ENCODE data around the gene INPP5E.
A peak's percentile ranks its signal among the peaks of the same experiment; 100 is the strongest.

The INPP5E gene

GRCh38 chr9:136437430-136437829 is 2.2 kb downstream of the INPP5E start (continued):
- TF ChIP-seq, protein P1, sequence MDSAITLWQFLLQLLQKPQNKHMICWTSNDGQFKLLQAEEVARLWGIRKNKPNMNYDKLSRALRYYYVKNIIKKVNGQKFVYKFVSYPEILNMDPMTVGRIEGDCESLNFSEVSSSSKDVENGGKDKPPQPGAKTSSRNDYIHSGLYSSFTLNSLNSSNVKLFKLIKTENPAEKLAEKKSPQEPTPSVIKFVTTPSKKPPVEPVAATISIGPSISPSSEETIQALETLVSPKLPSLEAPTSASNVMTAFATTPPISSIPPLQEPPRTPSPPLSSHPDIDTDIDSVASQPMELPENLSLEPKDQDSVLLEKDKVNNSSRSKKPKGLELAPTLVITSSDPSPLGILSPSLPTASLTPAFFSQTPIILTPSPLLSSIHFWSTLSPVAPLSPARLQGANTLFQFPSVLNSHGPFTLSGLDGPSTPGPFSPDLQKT (IDR thresholded peaks at IDR 0.05; ENCODE audit: borderline replicate concordance, low read depth, low read length): no peak
- TF ChIP-seq, protein P2, sequence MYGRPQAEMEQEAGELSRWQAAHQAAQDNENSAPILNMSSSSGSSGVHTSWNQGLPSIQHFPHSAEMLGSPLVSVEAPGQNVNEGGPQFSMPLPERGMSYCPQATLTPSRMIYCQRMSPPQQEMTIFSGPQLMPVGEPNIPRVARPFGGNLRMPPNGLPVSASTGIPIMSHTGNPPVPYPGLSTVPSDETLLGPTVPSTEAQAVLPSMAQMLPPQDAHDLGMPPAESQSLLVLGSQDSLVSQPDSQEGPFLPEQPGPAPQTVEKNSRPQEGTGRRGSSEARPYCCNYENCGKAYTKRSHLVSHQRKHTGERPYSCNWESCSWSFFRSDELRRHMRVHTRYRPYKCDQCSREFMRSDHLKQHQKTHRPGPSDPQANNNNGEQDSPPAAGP (tag by site-specific recombination; IDR thresholded peaks at IDR 0.05): 0 out of 2 replicates have a peak, but pooled peaks have one; percentile 33

GRCh38 chr9:136436055-136436634 is 3.5 kb downstream of the INPP5E start:
- TF ChIP-seq GLIS1 (tag by site-specific recombination; IDR thresholded peaks at IDR 0.05) (no peak), ZSCAN16 (tag by site-specific recombination; IDR thresholded peaks at IDR 0.05) (no peak), ZNF280C (tag by site-specific recombination; IDR thresholded peaks at IDR 0.05) (no peak), SP7 (tag by site-specific recombination; IDR thresholded peaks at IDR 0.05) (no peak), ZNF548 (tag by site-specific recombination; IDR thresholded peaks at IDR 0.05) (no peak), ZNF394 (tag by site-specific recombination; IDR thresholded peaks at IDR 0.05; ENCODE audit: borderline replicate concordance) (no peak)
- no peak overlapping the region for H3K4me3 ChIP-seq (ENCODE audit: low read depth, low read length)
- H3K36me3 ChIP-seq (ENCODE audit: control insufficient read depth in 2 of 2, insufficient read depth in 1 of 2, low read length in 2 of 2): peaks cover 0 to 69% of the 10 kb centered on the region in 2 experiments; a peak in 2 of 3 replicates
- H3K4me1 ChIP-seq (ENCODE audit: control insufficient read depth, insufficient read depth, low read length): 0 out of 2 replicates have a peak, but pooled peaks cover 2% of the 10 kb centered on the region
- H3K27ac ChIP-seq (ENCODE audit: extremely low read depth, low read depth, low read length): no peak overlapping the region
- POLR2A ChIA-PET: interaction anchor here (1.0 to 1.7 kb wide), 2 partner anchors 11 to 73 kb away, joined by 3 to 6 read pairs; no protein-coding TSS in a partner anchor
- CTCF ChIA-PET: interaction anchor here (0.6 to 1.1 kb wide), 3 partner anchors 17 to 50 kb away, joined by 4 read pairs; no protein-coding TSS in a partner anchor
- no peaks in the 10 kb centered on the region for H3K9me3 ChIP-seq (ENCODE audit: control insufficient read depth, insufficient read depth, low read depth, low read length)

DNA sequence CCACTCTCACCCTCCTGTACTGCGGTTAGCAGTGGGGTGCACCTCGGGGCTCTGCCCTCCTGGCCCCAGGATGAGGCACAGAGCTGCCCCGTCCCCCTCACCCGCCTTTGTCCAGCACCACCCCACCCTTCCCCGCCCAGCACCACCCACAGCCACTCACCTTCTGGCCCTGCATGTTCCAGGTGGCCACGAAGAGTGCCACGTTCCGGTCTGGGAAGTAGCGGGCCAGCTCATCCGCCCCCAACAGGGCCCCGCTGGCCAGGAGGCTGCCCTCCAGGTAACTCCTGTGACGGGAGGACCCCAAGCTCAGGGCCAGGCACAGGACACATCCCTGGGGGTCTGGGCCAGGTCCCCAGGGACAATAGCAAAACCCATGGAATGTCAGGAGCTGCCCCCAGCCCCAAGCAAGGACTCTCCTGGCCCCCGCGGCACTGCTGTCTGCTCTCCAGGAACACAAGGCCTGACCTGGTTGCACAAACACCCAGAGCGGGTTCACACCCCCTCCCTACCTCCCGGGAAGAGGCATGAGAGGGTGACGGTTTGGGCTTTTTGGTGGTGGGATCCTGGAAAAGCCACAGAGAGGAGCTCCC is 5.0 kb downstream of the INPP5E start:
- Histone ChIP-seq H3K27ac (ENCODE audit: extremely low read depth, low read depth, low read length) (no peak overlapping the region), H3K4me1 (ENCODE audit: control insufficient read depth, insufficient read depth, low read length) (no peaks in the 10 kb centered on the region), H3K4me3 (ENCODE audit: low read depth, low read length) (no peak overlapping the region), H3K36me3 (ENCODE audit: control insufficient read depth in 2 of 2, insufficient read depth in 1 of 2, low read length in 2 of 2) (peaks cover 0 to 74% of the 10 kb centered on the region in 2 experiments; a peak in 2 of 3 replicates), H3K9me3 (ENCODE audit: control insufficient read depth, insufficient read depth, low read depth, low read length) (no peaks in the 10 kb centered on the region)
- TF ChIP-seq ZNF248 (tag by site-specific recombination; IDR thresholded peaks at IDR 0.05) (no peak), ZFHX2 (tag by site-specific recombination; conservative IDR thresholded peaks at IDR 0.05) (no peak), OSR2 (tag by site-specific recombination; IDR thresholded peaks at IDR 0.05) (no peak), ZNF501 (tag by site-specific recombination; IDR thresholded peaks at IDR 0.05) (no peak), ZNF350 (tag by site-specific recombination; IDR thresholded peaks at IDR 0.05) (no peak), ZNF768 (tag by site-specific recombination; IDR thresholded peaks at IDR 0.05) (no peak), GLIS2 (tag by site-specific recombination; IDR thresholded peaks at IDR 0.05) (peak; percentile 57), ZNF544 (tag by site-specific recombination; IDR thresholded peaks at IDR 0.05) (no peak), ZNF548 (tag by site-specific recombination; IDR thresholded peaks at IDR 0.05) (no peak), ZNF311 (tag by site-specific recombination; IDR thresholded peaks at IDR 0.05; ENCODE audit: borderline replicate concordance) (no peak), IKZF3 (tag by site-specific recombination; IDR thresholded peaks at IDR 0.05) (0 out of 2 replicates have a peak, but pooled peaks have one; percentile 30), KLF16 (tag by site-specific recombination; IDR thresholded peaks at IDR 0.05) (no peak), ZNF394 (tag by site-specific recombination; IDR thresholded peaks at IDR 0.05; ENCODE audit: borderline replicate concordance) (no peak), GLIS1 (tag by site-specific recombination; IDR thresholded peaks at IDR 0.05) (peak; percentile 22; the same call in 1 of the 2 replicates), KLF8 (tag by site-specific recombination; IDR thresholded peaks at IDR 0.05) (0 out of 2 replicates have a peak, but pooled peaks have one; percentile 35)
- TF ChIP-seq, protein P3, sequence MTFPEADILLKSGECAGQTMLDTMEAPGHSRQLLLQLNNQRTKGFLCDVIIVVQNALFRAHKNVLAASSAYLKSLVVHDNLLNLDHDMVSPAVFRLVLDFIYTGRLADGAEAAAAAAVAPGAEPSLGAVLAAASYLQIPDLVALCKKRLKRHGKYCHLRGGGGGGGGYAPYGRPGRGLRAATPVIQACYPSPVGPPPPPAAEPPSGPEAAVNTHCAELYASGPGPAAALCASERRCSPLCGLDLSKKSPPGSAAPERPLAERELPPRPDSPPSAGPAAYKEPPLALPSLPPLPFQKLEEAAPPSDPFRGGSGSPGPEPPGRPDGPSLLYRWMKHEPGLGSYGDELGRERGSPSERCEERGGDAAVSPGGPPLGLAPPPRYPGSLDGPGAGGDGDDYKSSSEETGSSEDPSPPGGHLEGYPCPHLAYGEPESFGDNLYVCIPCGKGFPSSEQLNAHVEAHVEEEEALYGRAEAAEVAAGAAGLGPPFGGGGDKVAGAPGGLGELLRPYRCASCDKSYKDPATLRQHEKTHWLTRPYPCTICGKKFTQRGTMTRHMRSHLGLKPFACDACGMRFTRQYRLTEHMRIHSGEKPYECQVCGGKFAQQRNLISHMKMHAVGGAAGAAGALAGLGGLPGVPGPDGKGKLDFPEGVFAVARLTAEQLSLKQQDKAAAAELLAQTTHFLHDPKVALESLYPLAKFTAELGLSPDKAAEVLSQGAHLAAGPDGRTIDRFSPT (tag by site-specific recombination; IDR thresholded peaks at IDR 0.05): no peak
- POLR2A ChIA-PET: interaction anchor here (0.5 kb wide), 1 partner anchor 37 kb away, joined by 4 read pairs; no protein-coding TSS in a partner anchor
- CTCF ChIA-PET: interaction anchor here (1.3 kb wide), 1 partner anchor 10 kb away, joined by 5 read pairs; no protein-coding TSS in a partner anchor

Measured in HEK293 (cell line).